Umbilical cord (tissue), 2 donors: ENCODE measurements around the gene SNX5. TPM values are rescaled to one million over a fixed set of nuclear protein-coding genes. Genes with fewer than 3 reads are reported as not detected.
A peak's percentile ranks its signal among the peaks of the same experiment; 100 is the strongest.

Source experiments
- DNase-seq: peaks from one replicate; pipeline ENCODE4 v3.0.0-alpha.2; 2015; ENCODE audit warnings: low spot score
- total RNA-seq: library from RNA; depleted of rRNA; stranded (reverse); fragments of >200 nt; gene quantifications from one replicate; pipeline ENCODE4 v1.2.3, GENCODE V29; 2014; ENCODE audit warnings: low replicate concordance; ENCODE audit not compliant: insufficient read depth

The SNX5 gene
- total RNA-seq, 1 donor from 2014 or later = 118 TPM

GRCh38 chr20:17940224-17940971 is 28.2 kb downstream of the SNX5 start:
- no peak for DNase-seq

GRCh38 chr20:17939622-17940223 is 28.9 kb downstream of the SNX5 start:
- DNase-seq = no peak

GRCh38 chr20:17938871-17939619 is 29.5 kb downstream of the SNX5 start:
- DNase-seq = peak; percentile 68

- DNase-seq = peak; percentile 92
Measured at GRCh38 chr20:17936761-17937732, 31.5 kb downstream of the SNX5 start.

GRCh38 chr20:17936286-17936760 is 32.3 kb downstream of the SNX5 start:
- DNase-seq = no peak

GRCh38 chr20:17935761-17936160 is 32.8 kb downstream of the SNX5 start:
- DNase-seq = no peak

GRCh38 chr20:17935186-17935585 is 33.4 kb downstream of the SNX5 start:
- no peak for DNase-seq

- peak; percentile 35 for DNase-seq
Measured at GRCh38 chr20:17934141-17934862, 34.3 kb downstream of the SNX5 start.

GRCh38 chr20:17933711-17934110 is 34.9 kb downstream of the SNX5 start:
- no peak for DNase-seq

GRCh38 chr20:17933121-17933520 is 35.5 kb downstream of the SNX5 start:
- no peak for DNase-seq

- DNase-seq = no peak
Measured at GRCh38 chr20:17932396-17932795, 36.2 kb downstream of the SNX5 start.

GRCh38 chr20:17931513-17931912 is 37.1 kb downstream of the SNX5 start:
- no peak for DNase-seq

- no peak for DNase-seq
Measured at GRCh38 chr20:17928633-17929311, 39.8 kb downstream of the SNX5 start.

- DNase-seq = no peak
Measured at GRCh38 chr20:17928211-17928611, 40.4 kb downstream of the SNX5 start.

- no peak for DNase-seq
Measured at GRCh38 chr20:17925940-17926300, 42.7 kb downstream of the SNX5 start.

- peak; percentile 96 for DNase-seq
Measured at GRCh38 chr20:17925141-17925939, 43.3 kb downstream of the SNX5 start.

GRCh38 chr20:17921774-17922173 is 46.8 kb downstream of the SNX5 start:
- no peak for DNase-seq

- DNase-seq = no peak
Measured at GRCh38 chr20:17919149-17919548, 49.4 kb downstream of the SNX5 start.
